ENCODE results near the gene NEURL1.

Gene NEURL1

GRCh38 chr10:103543617-103544525 lies 50.4 kb downstream of the NEURL1 start:
- no peak for DNase-seq (ENCODE audit: insufficient read length, low spot score)
- FAIRE-seq: peak; percentile 16

GRCh38 chr10:103544657-103545310 lies 51.3 kb downstream of the NEURL1 start:
- FAIRE-seq: no peak
- DNase-seq (ENCODE audit: insufficient read length, low spot score): no peak

- no peak for FAIRE-seq
- DNase-seq (ENCODE audit: insufficient read length, low spot score): no peak
Observed at GRCh38 chr10:103545366-103545765, 51.9 kb downstream of the NEURL1 start.

- DNase-seq (ENCODE audit: insufficient read length, low spot score): no peak
- FAIRE-seq: no peak
Observed at GRCh38 chr10:103545771-103546281, 52.3 kb downstream of the NEURL1 start.

GRCh38 chr10:103546401-103546800 lies 52.9 kb downstream of the NEURL1 start:
- DNase-seq (ENCODE audit: insufficient read length, low spot score): no peak
- FAIRE-seq: no peak

- FAIRE-seq: no peak
Observed at GRCh38 chr10:103547391-103547946, 54.0 kb downstream of the NEURL1 start.

GRCh38 chr10:103548006-103548405 lies 54.5 kb downstream of the NEURL1 start:
- DNase-seq (ENCODE audit: insufficient read length, low spot score) (no peak), FAIRE-seq (no peak)

More at GRCh38 chr10:103547391-103547946, 54.0 kb downstream of the NEURL1 start:
- no peak for DNase-seq (ENCODE audit: insufficient read length, low spot score)

GRCh38 chr10:103548581-103549348 lies 55.3 kb downstream of the NEURL1 start:
- no peak for FAIRE-seq
- DNase-seq (ENCODE audit: insufficient read length, low spot score): no peak

GRCh38 chr10:103549349-103549685 lies 55.8 kb downstream of the NEURL1 start:
- FAIRE-seq (no peak), DNase-seq (ENCODE audit: insufficient read length, low spot score) (no peak)

- DNase-seq (ENCODE audit: insufficient read length, low spot score) (no peak), FAIRE-seq (no peak)
Observed at GRCh38 chr10:103550229-103550628, 56.7 kb downstream of the NEURL1 start.

GRCh38 chr10:103551619-103552602 lies 58.4 kb downstream of the NEURL1 start:
- DNase-seq (ENCODE audit: insufficient read length, low spot score) (no peak), FAIRE-seq (peak; percentile 26)

- DNase-seq (ENCODE audit: insufficient read length, low spot score) (no peak), FAIRE-seq (peak; percentile 77)
Observed at GRCh38 chr10:103552856-103553742, 59.6 kb downstream of the NEURL1 start.

- DNase-seq (ENCODE audit: insufficient read length, low spot score): no peak
- peak; percentile 36 for FAIRE-seq
Observed at GRCh38 chr10:103553743-103554487, 60.4 kb downstream of the NEURL1 start.

- DNase-seq (ENCODE audit: insufficient read length, low spot score) (peak; percentile 73), FAIRE-seq (peak; percentile 96)
Observed at GRCh38 chr10:103554488-103555324, 61.2 kb downstream of the NEURL1 start.

GRCh38 chr10:103555325-103555649 lies 61.8 kb downstream of the NEURL1 start:
- FAIRE-seq (no peak), DNase-seq (ENCODE audit: insufficient read length, low spot score) (no peak)

- FAIRE-seq (peak; percentile 4), DNase-seq (ENCODE audit: insufficient read length, low spot score) (no peak)
Observed at GRCh38 chr10:103555712-103556111, 62.2 kb downstream of the NEURL1 start.

- DNase-seq (ENCODE audit: insufficient read length, low spot score) (no peak), FAIRE-seq (no peak)
Observed at GRCh38 chr10:103556383-103557007, 63.0 kb downstream of the NEURL1 start.
